Activated CD4-positive, alpha-beta T cell treated with anti-CD3 and anti-CD28 coated beads, Interleukin-2, amount 50 U/mL, for 24 hours (primary cell): ENCODE results near the gene ST3GAL2.
A peak's percentile ranks its signal among the peaks of the same experiment; 100 is the strongest.
"Not testable (repeated sequence)": the region's sequence is repeated elsewhere in the genome, so short reads cannot be mapped to it uniquely, and the experiment has no call there.

Source experiments
- DNase-seq, 2 donors: peaks; one replicate each; pipeline ENCODE4 v3.0.0-alpha.2; 2020; ENCODE audit warnings: low read depth in 1 of 2, low spot score in 1 of 2

Gene ST3GAL2

GRCh38 chr16:70468776-70469525 lies 30.1 kb upstream of the ST3GAL2 start:
- no peak for DNase-seq

- DNase-seq = no peak
These were observed 28.7 kb upstream of the ST3GAL2 start for GRCh38 chr16:70467608-70468007.

- DNase-seq = no peak
These were observed 28.2 kb upstream of the ST3GAL2 start for GRCh38 chr16:70467113-70467512.

GRCh38 chr16:70466805-70467076 lies 27.8 kb upstream of the ST3GAL2 start:
- DNase-seq = no peak

- DNase-seq = no peak
These were observed 27.3 kb upstream of the ST3GAL2 start for GRCh38 chr16:70465999-70466804.

- no peak for DNase-seq
These were observed 24.3 kb upstream of the ST3GAL2 start for GRCh38 chr16:70463235-70463634.

- DNase-seq = no peak
These were observed 21.9 kb upstream of the ST3GAL2 start for GRCh38 chr16:70460737-70461261.

GRCh38 chr16:70457446-70458166 lies 18.7 kb upstream of the ST3GAL2 start:
- no peak for DNase-seq

GRCh38 chr16:70455910-70456309 lies 17.0 kb upstream of the ST3GAL2 start:
- no peak for DNase-seq

- peak; percentile 42 to 60 for DNase-seq
These were observed 15.5 kb upstream of the ST3GAL2 start, which contains the start of gene FCSK for GRCh38 chr16:70454222-70455034. Gene FCSK, plus strand, starts transcription at chr16:70454595. Its CDS starts 8,596 bp downstream, at chr16:70463191.

GRCh38 chr16:70453892-70454221 lies 15.0 kb upstream of the ST3GAL2 start:
- no peak for DNase-seq

- DNase-seq = no peak
These were observed 14.4 kb upstream of the ST3GAL2 start for GRCh38 chr16:70453117-70453891.

GRCh38 chr16:70451004-70451340 lies 12.1 kb upstream of the ST3GAL2 start:
- DNase-seq = not testable (repeated sequence)

GRCh38 chr16:70450142-70451003 lies 11.5 kb upstream of the ST3GAL2 start:
- DNase-seq = not testable (repeated sequence)

- no peak for DNase-seq
These were observed 9.2 kb upstream of the ST3GAL2 start for GRCh38 chr16:70448075-70448474.

- no peak for DNase-seq
These were observed 5.6 kb upstream of the ST3GAL2 start for GRCh38 chr16:70444249-70445063.

- no peak for DNase-seq
These were observed 3.4 kb upstream of the ST3GAL2 start for GRCh38 chr16:70442344-70442743.

GRCh38 chr16:70441406-70441990 lies 2.6 kb upstream of the ST3GAL2 start:
- no peak for DNase-seq
